Spleen (tissue), 11 donors: ENCODE measurements around the gene BFAR. TPM values are rescaled to one million over a fixed set of nuclear protein-coding genes. Genes with fewer than 3 reads are reported as not detected.
"Not testable (repeated sequence)": the region's sequence is repeated elsewhere in the genome, so short reads cannot be mapped to it uniquely, and the experiment has no call there.

Source experiments
- DNase-seq: peaks from one replicate; pipeline ENCODE4 v3.0.0-alpha.2; 2020
- H3K27ac ChIP-seq, 8 donors: fragments of 200-600 bp; sonication (generic) in 7 of 8; 1 replicate in 4 of 8; 2 replicates in 4 of 8; pipeline versions ENCODE4 v1.5.0 to v1.8.0; 2016 to 2021; ENCODE audit warnings: inconsistent platforms in 4 of 8, mild to moderate bottlenecking in 4 of 8, moderate library complexity in 1 of 8
- H3K27me3 ChIP-seq, 7 donors: fragments of 200-600 bp; sonication (generic) in 6 of 7; replicated peaks in 1 of 7; 1 replicate in 4 of 7; 2 replicates in 3 of 7; pipeline versions ENCODE4 v1.5.0 to v1.8.0; 2016 to 2021; ENCODE audit warnings: inconsistent platforms in 3 of 7, mild to moderate bottlenecking in 1 of 7
- H3K36me3 ChIP-seq, 6 donors: fragments of 200-600 bp; sonication (generic) in 5 of 6; 1 replicate in 4 of 6; 2 replicates in 2 of 6; pipeline versions ENCODE4 v1.5.0 to v1.8.0; 2016 to 2021; ENCODE audit warnings: inconsistent platforms in 2 of 6
- H3K4me1 ChIP-seq, 6 donors: fragments of 200-600 bp; sonication (generic) in 5 of 6; 1 replicate in 3 of 6; 2 replicates in 3 of 6; pipeline versions ENCODE4 v1.5.0 to v1.8.0; 2016 to 2021; ENCODE audit warnings: inconsistent platforms in 3 of 6
- H3K4me3 ChIP-seq, 8 donors: fragments of 200-600 bp; sonication (generic) in 7 of 8; 1 replicate in 4 of 8; 2 replicates in 4 of 8; pipeline versions ENCODE4 v1.5.0 to v1.8.0; 2016 to 2021; ENCODE audit warnings: inconsistent platforms in 4 of 8, mild to moderate bottlenecking in 4 of 8, moderate library complexity in 2 of 8
- H3K9me3 ChIP-seq, 8 donors: fragments of 200-600 bp; sonication (generic) in 7 of 8; 1 replicate in 4 of 8; 2 replicates in 4 of 8; pipeline versions ENCODE4 v1.5.0 to v1.8.0; 2016 to 2021; ENCODE audit warnings: inconsistent platforms in 4 of 8
- POLR2A ChIP-seq, 3 donors: fragments of 450-650 bp; IDR thresholded peaks; one replicate each; pipeline ENCODE4 v1.5.1; 2017; ENCODE audit warnings: antibody characterized with exemption in 3 of 3, mild to moderate bottlenecking in 1 of 3
- POLR2AphosphoS5 ChIP-seq, 3 donors: sonication (generic); formaldehyde crosslinking; IDR thresholded peaks; one replicate each; pipeline ENCODE4 v1.5.1; 2017; ENCODE audit warnings: antibody characterized with exemption in 3 of 3
- WGBS, 5 donors: extraction: QIAGEN DNeasy Blood & Tissue Kit in 3 of 5; methylation state at CpG; one replicate each; pipeline versions ENCODE4 v1.1.5 to v1.1.7; 2013 to 2018; 5-methylcytosine and 5-hydroxymethylcytosine counted together
- intact Hi-C: fragments of 100-400 bp; cut with DNase I; formaldehyde crosslinking; loops from one replicate; pipeline ENCODE4 v1.15.0; 2023; ENCODE audit warnings: low total_unique reads
- polyA plus RNA-seq, 3 donors: library from polyadenylated mRNA; stranded (reverse); fragments of 200-250 nt; gene quantifications; one replicate each; pipeline ENCODE4 v1.2.1, GENCODE V29; 2013
- total RNA-seq, 7 donors: library from RNA; depleted of rRNA in 3 of 7; stranded (reverse); fragments of >200 nt in 3 of 7; fragmentation: NEBNext Ultra II Directional in 4 of 7; extraction: Animal tissue kit (Norgen Biotek cat#: 25700) in 4 of 7; gene quantifications; one replicate each; pipeline versions ENCODE4 v1.1.0 to v1.2.1, GENCODE V29; 2016 to 2021
- TF ChIP-seq, protein P1 (sequence below), 11 experiments: fragments of 200-600 bp in 7 of 11; fragments of 450-650 bp in 4 of 11; sonication (generic) in 4 of 11; IDR thresholded peaks in 8 of 11; conservative IDR thresholded peaks in 3 of 11; 1 replicate in 7 of 11; 2 replicates in 4 of 11; pipeline versions ENCODE4 v1.4.0 to v1.8.0; 2016 to 2021; ENCODE audit warnings: antibody characterized with exemption in 11 of 11, inconsistent platforms in 4 of 11, mild to moderate bottlenecking in 1 of 11
- donor health status: healthy with polysubstance abuse.
- donor health status: DM: no; HTN: no; CAD: no; lungs with moderate emphysema.
- donor health status: DM: no; HTN: no; CAD: no.
- donor health status: Bipolar disorder and iron deficiency.
- donor health status: healthy.
- donor health status: DM: no; HTN: no; CAD: no.
- donor health status: DM: yes; HTN: yes; CAD: no.

Gene BFAR
- total and polyA plus RNA-seq, 10 donors, result 24.6 to 68.7 (median 55.3) TPM

DNA sequence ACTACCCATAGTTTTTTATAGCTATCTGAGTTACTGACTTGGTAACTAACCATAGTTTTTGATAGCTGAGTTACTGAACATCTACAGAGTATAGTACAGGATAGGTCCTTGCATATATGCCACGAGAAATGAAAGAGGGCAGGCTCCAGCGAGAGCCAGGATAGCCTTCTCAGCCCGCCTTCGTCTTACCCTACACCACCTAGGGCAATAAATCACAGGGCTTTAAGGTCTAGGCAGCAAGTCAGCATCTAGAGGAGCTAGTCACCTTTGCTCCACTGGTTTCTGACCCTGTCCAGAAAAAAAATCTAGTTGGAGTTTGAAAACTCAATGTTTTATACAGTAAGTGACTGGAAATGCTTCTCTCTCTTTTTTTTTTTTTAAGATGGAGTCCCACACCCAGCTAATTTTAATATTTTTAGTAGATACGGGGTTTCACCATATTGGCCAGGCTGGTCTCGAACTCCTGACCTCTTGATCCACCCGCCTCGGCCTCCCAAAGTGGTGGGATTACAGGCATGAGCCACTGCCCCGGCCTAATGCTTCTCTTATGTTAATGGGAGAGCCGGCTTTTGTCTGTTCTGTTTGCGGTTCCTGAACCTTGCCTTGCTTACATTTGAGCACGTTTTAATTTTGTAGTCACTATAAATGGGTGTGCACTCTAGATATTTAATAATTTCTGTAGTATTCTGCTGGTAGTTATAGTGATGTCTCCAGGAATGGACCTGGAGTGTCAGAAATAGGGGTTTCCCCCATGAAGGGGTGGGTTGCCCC, 2.8 kb downstream of the BFAR start:
- H3K27ac ChIP-seq, result no peak overlapping the region
- H3K36me3 ChIP-seq, result peaks cover 0 to 36% (median 17%) of the 10 kb centered on the region in 6 donors
- WGBS, 5 donors, result 80 to 87% (median 85%) methylated on average over 12 of the region's 12 CpGs
- H3K4me3 ChIP-seq, result no peak overlapping the region
- no peaks in the 10 kb centered on the region for H3K9me3 ChIP-seq
- no peak for DNase-seq
- H3K4me1 ChIP-seq, result peaks cover 13 to 91% (median 66%) of the 10 kb centered on the region in 6 donors
- intact Hi-C loops, result no loop called here
- TF ChIP-seq, protein P1, sequence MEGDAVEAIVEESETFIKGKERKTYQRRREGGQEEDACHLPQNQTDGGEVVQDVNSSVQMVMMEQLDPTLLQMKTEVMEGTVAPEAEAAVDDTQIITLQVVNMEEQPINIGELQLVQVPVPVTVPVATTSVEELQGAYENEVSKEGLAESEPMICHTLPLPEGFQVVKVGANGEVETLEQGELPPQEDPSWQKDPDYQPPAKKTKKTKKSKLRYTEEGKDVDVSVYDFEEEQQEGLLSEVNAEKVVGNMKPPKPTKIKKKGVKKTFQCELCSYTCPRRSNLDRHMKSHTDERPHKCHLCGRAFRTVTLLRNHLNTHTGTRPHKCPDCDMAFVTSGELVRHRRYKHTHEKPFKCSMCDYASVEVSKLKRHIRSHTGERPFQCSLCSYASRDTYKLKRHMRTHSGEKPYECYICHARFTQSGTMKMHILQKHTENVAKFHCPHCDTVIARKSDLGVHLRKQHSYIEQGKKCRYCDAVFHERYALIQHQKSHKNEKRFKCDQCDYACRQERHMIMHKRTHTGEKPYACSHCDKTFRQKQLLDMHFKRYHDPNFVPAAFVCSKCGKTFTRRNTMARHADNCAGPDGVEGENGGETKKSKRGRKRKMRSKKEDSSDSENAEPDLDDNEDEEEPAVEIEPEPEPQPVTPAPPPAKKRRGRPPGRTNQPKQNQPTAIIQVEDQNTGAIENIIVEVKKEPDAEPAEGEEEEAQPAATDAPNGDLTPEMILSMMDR (IDR thresholded peaks at IDR 0.05 in 8 of 11, conservative IDR thresholded peaks at IDR 0.05 in 3 of 11), result no peak
- no peak for TF ChIP-seq POLR2AphosphoS5 (IDR thresholded peaks at IDR 0.05)
- TF ChIP-seq POLR2A (IDR thresholded peaks at IDR 0.05), result no peak
- H3K27me3 ChIP-seq, result no peaks in the 10 kb centered on the region

DNA sequence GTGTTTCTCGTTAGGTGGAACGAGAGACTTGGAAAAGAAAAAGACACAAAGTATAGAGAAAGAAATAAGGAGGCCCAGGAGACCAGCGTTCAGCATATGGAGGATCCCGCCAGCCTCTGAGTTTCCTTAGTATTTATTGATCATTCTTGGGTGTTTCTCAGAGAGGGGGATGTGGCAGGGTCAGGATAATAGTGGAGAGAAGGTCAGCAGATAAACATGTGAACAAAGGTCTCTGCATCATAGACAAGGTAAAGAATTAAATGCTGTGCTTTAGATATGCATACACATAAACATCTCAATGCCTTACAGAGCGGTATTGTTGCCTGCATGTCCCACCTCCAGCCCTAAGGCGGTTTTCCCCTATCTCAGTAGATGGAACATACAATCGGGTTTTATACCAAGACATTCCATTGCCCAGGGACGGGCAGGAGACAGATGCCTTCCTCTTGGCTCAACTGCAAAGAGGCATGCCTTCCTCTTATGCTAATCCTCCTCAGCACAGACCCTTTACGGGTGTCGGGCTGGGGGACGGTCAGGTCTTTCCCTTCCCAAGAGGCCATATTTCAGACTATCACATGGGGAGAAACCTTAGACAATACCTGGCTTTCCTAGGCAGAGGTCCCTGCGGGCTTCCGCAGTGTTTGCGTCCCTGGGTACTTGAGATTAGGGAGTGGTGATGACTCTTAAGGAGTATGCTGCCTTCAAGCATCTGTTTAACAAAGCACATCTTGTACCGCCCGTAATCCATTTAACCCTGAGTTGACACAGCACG, 3.6 kb downstream of the BFAR start:
- peak overlapping the region in 1 of 8 donors; percentile 31 for H3K27ac ChIP-seq
- peaks cover 12 to 91% (median 62%) of the 10 kb centered on the region in 6 donors for H3K4me1 ChIP-seq
- intact Hi-C loops, DNase-seq, H3K27me3 ChIP-seq, H3K4me3 ChIP-seq, H3K9me3 ChIP-seq: not testable (repeated sequence)
- WGBS, 5 donors, result 78 to 83% (median 78%) methylated on average over 17 of the region's 17 CpGs
- peaks cover 0 to 44% (median 17%) of the 10 kb centered on the region in 6 donors for H3K36me3 ChIP-seq

DNA sequence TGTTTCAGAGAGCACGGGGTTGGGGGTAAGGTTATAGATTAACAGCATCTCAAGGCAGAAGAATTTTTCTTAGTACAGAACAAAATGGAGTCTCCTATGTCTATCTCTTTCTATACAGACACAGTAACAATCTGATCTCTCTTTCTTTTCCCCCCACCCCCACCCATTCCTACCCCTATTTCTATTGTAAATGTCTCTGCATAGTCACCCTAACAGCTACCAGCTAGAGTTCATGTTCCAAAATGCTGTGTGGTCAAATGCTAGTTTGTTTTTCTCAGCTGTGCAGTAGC, 4.1 kb downstream of the BFAR start:
- H3K4me3 ChIP-seq, intact Hi-C loops, H3K27ac ChIP-seq, DNase-seq, H3K27me3 ChIP-seq, H3K9me3 ChIP-seq: not testable (repeated sequence)
- peaks cover 10 to 91% (median 59%) of the 10 kb centered on the region in 6 donors for H3K4me1 ChIP-seq
- WGBS, 5 donors, result 60 to 90% (median 73%) methylated on average over 1 of the region's 1 CpG
- peaks cover 0 to 49% (median 17%) of the 10 kb centered on the region in 6 donors for H3K36me3 ChIP-seq

DNA sequence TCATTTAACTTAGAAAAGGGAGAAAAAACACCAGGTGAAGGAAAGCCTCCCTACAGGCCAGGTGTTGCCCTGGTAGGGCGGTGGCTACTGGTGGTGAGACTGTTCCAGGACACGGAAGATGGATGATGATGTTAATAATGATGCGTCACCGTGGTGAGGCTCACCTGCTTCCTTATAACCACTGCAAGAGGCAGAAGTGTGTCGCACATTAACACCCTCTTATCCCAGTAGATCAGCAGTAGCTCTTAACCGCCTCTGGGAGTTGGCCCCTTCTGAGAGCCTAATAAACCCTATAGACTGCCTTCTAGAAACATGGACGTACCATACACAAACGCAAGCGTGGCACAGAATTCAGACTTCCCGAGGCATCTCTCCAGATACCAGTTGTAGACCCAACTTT, 7.8 kb downstream of the BFAR start:
- TF ChIP-seq, protein P1 (IDR thresholded peaks at IDR 0.05 in 8 of 11, conservative IDR thresholded peaks at IDR 0.05 in 3 of 11), result no peak
- TF ChIP-seq POLR2A (IDR thresholded peaks at IDR 0.05), result no peak
- TF ChIP-seq POLR2AphosphoS5 (IDR thresholded peaks at IDR 0.05), result no peak
- 84 to 92% (median 88%) methylated on average over 10 of the region's 10 CpGs for WGBS, 5 donors
- Histone ChIP-seq H3K36me3 (peaks cover 0 to 76% (median 34%) of the 10 kb centered on the region in 6 donors), H3K27ac (no peak overlapping the region), H3K9me3 (no peaks in the 10 kb centered on the region), H3K27me3 (no peaks in the 10 kb centered on the region), H3K4me1 (peaks cover 0 to 83% (median 31%) of the 10 kb centered on the region in 6 donors), H3K4me3 (no peak overlapping the region)
- intact Hi-C loops, result no loop called here
- DNase-seq, result no peak

DNA sequence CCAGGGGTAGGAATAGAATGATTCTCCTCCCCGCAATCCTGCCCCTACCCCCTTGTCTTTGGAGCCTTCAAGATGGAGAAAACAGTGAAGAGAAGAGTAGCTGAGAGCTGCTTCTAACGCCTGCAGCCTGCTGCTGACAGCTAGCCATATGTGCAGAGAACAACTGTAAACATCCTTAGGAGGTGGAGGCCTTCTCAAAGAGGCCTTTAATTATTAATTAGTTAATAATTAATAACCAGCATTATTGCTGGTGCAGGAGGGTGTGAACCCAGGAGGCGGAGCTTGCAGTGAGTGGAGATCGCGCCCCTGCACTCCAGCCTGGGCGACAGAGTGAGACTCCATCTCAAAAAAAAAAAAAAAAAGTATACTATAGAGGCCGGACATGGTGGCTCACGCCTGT, 8.5 kb downstream of the BFAR start:
- TF ChIP-seq, protein P1 (IDR thresholded peaks at IDR 0.05 in 8 of 11, conservative IDR thresholded peaks at IDR 0.05 in 3 of 11), result no peak
- no peak for TF ChIP-seq POLR2A (IDR thresholded peaks at IDR 0.05)
- TF ChIP-seq POLR2AphosphoS5 (IDR thresholded peaks at IDR 0.05), result no peak
- peaks cover 0 to 83% (median 40%) of the 10 kb centered on the region in 6 donors for H3K36me3 ChIP-seq
- no peaks in the 10 kb centered on the region for H3K9me3 ChIP-seq
- intact Hi-C loops, result no loop called here
- H3K4me1 ChIP-seq, result peaks cover 0 to 80% (median 25%) of the 10 kb centered on the region in 6 donors
- WGBS, 5 donors, result 95 to 96% (median 95%) methylated on average over 8 of the region's 8 CpGs
- H3K27me3 ChIP-seq, result no peaks in the 10 kb centered on the region
- DNase-seq, result no peak
- H3K27ac ChIP-seq, result no peak overlapping the region
- H3K4me3 ChIP-seq, result no peak overlapping the region
